ENCODE data around the gene RCE1.

The RCE1 gene

DNA sequence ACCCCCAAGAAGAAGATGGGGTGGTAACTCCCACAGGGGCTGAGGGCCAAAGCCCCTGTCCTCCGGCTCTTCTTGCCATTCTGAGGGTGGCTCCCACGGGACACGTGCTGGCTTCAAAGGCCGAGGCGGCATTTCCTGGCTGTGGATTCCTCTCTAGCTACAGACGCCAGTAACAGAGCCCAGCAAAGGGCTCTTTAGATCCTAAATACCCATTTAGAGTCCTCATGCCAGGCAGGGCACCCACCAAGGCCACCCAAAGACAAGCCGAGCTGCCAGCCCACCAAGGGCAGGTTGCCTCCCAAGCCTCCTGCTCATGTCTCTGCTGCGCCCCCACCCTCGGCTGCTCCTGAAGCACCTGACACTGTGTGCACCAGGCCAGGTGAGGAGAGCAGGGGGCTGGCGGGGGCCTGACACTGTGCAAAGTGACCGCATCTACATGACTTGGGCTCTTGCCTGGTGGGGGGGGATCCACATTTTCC, 19.4 kb downstream of the RCE1 start:
- no peak overlapping the region for H3K27ac ChIP-seq
- TF ChIP-seq, protein P1, sequence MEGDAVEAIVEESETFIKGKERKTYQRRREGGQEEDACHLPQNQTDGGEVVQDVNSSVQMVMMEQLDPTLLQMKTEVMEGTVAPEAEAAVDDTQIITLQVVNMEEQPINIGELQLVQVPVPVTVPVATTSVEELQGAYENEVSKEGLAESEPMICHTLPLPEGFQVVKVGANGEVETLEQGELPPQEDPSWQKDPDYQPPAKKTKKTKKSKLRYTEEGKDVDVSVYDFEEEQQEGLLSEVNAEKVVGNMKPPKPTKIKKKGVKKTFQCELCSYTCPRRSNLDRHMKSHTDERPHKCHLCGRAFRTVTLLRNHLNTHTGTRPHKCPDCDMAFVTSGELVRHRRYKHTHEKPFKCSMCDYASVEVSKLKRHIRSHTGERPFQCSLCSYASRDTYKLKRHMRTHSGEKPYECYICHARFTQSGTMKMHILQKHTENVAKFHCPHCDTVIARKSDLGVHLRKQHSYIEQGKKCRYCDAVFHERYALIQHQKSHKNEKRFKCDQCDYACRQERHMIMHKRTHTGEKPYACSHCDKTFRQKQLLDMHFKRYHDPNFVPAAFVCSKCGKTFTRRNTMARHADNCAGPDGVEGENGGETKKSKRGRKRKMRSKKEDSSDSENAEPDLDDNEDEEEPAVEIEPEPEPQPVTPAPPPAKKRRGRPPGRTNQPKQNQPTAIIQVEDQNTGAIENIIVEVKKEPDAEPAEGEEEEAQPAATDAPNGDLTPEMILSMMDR (conservative IDR thresholded peaks at IDR 0.05): no peak
- TF ChIP-seq ZFX (IDR thresholded peaks at IDR 0.05): no peak

- TF ChIP-seq ZFX (IDR thresholded peaks at IDR 0.05): no peak
- TF ChIP-seq, protein P1 (conservative IDR thresholded peaks at IDR 0.05): no peak
Observed at GRCh38 chr11:66863428-66864125, 20.3 kb downstream of the RCE1 start.

GRCh38 chr11:66864172-66864901, 21.1 kb downstream of the RCE1 start:
- TF ChIP-seq, protein P1 (conservative IDR thresholded peaks at IDR 0.05): no peak
- no peak for TF ChIP-seq ZFX (IDR thresholded peaks at IDR 0.05)
- H3K27ac ChIP-seq: no peak overlapping the region

More at GRCh38 chr11:66863428-66864125, 20.3 kb downstream of the RCE1 start:
- H3K27ac ChIP-seq: no peak overlapping the region

DNA sequence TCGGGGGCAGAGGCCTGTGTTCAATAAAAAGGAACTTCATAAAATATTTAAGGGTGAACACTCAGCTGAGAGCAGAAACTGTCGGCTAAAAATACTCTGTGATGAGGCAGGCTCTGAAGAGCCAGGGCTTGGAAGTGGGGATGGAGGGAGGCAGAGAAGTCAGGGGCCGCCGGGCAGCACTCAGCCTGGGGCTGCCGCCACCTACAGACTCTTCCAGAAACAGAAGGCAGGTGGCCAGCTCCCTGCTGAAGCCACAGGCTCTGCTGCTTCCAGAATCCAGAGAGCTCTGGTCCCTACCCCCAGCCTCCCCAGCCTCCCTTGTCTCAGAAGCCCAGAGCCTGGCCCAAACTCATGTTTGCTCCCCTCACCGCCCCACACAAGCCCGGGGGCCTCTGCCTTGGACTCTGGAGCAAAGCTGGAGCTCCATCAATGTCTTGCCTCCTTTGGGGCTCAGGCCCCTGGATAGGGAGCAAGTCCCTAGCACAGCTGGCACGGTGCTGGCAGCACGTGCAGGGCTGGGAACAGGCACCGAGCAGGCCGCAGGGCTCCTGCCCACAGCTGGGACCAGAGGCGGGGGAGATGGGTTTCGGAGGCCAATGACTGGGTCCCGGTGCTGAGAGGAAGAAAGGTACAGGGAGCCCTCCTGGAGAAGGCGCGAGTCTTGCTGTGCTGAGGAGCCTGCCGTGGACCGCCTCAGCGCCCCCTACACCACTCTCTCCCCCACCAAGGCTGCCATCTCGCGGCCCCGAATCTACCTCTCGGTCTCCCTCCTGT, 21.9 kb downstream of the RCE1 start:
- H3K27ac ChIP-seq: no peak overlapping the region
- TF ChIP-seq ZFX (IDR thresholded peaks at IDR 0.05): no peak
- TF ChIP-seq, protein P1 (conservative IDR thresholded peaks at IDR 0.05): no peak

DNA sequence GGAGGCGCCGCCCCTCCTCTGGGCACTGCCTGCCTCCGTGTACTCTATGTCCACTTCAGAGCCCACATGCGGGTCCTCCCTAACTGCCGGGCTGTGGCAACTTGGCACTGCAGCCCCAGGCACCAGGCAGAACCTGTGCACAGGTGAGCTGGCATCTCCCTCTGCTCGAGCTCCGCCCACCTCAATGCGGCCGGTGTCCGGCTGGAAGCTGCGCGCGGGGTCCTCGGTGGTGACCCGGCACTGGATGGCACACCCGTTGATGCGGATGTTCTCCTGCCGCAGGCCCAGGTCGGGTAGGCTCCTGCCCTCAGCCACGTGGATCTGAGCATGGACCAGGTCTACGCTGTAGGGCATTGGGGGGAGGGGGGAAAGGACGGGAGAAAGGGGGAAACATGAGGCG, 22.8 kb downstream of the RCE1 start:
- TF ChIP-seq ZFX (IDR thresholded peaks at IDR 0.05): no peak
- TF ChIP-seq, protein P1 (conservative IDR thresholded peaks at IDR 0.05): no peak
- H3K27ac ChIP-seq: no peak overlapping the region

GRCh38 chr11:66866511-66866986, 23.3 kb downstream of the RCE1 start:
- no peak for TF ChIP-seq ZFX (IDR thresholded peaks at IDR 0.05)
- TF ChIP-seq, protein P1 (conservative IDR thresholded peaks at IDR 0.05): no peak
- no peak overlapping the region for H3K27ac ChIP-seq

Measured in C4-2B (cell line).